RWPE2 (cell line): ENCODE measurements around the gene DSN1.

Experiments
- ATAC-seq: fragments of 200-7000 bp; cut with Tn5 transposase; 3 replicates; pipeline ENCODE4 v1.9.1; 2021; ENCODE audit warnings: low read depth
- DNase-seq: peaks from one replicate; pipeline ENCODE4 v3.0.0-alpha.2; 2020; ENCODE audit warnings: low spot score
- H3K27ac ChIP-seq: fragments of 450-650 bp; 2 replicates; pipeline ENCODE4 v1.5.1; 2017; ENCODE audit warnings: mild to moderate bottlenecking; ENCODE audit not compliant: poor library complexity, severe bottlenecking
- H3K27me3 ChIP-seq: fragments of 250-450 bp; sonication (Bioruptor Pico); 2 replicates; pipeline ENCODE4 v1.5.1; 2021; ENCODE audit warnings: mild to moderate bottlenecking, moderate library complexity; ENCODE audit not compliant: insufficient read depth, poor library complexity, severe bottlenecking
- H3K36me3 ChIP-seq: fragments of 250-450 bp; sonication (Bioruptor Pico); 2 replicates; pipeline ENCODE4 v1.5.1; 2020; ENCODE audit warnings: low read depth, mild to moderate bottlenecking, moderate library complexity
- H3K4me1 ChIP-seq: fragments of 250-450 bp; sonication (Bioruptor Pico); 2 replicates; pipeline ENCODE4 v1.5.1; 2021; ENCODE audit warnings: mild to moderate bottlenecking, moderate library complexity; ENCODE audit not compliant: insufficient read depth, poor library complexity, severe bottlenecking
- H3K4me3 ChIP-seq: fragments of 250-450 bp; sonication (Bioruptor Pico); 2 replicates; pipeline ENCODE4 v1.5.1; 2021; ENCODE audit warnings: mild to moderate bottlenecking, moderate library complexity; ENCODE audit not compliant: severe bottlenecking
- H3K9me3 ChIP-seq: fragments of 250-450 bp; sonication (Bioruptor Pico); 2 replicates; pipeline ENCODE4 v1.5.1; 2021; ENCODE audit warnings: mild to moderate bottlenecking, moderate library complexity; ENCODE audit not compliant: severe bottlenecking
- CTCF ChIP-seq: fragments of 450-650 bp; IDR thresholded peaks from one replicate; pipeline ENCODE4 v1.5.1; 2017; ENCODE audit warnings: mild to moderate bottlenecking, moderate library complexity; ENCODE audit not compliant: poor library complexity, severe bottlenecking

DSN1 gene

GRCh38 chr20:36717021-36717420 lies 56.5 kb downstream of the DSN1 start:
- no peak overlapping the region for H3K4me3 ChIP-seq
- no peak for DNase-seq
- no peak overlapping the region for H3K27ac ChIP-seq
- no peak for ATAC-seq
- H3K27me3 ChIP-seq = no peaks in the 10 kb centered on the region
- H3K4me1 ChIP-seq = no peaks in the 10 kb centered on the region
- no peak for TF ChIP-seq CTCF
- H3K36me3 ChIP-seq = peaks cover 13% of the 10 kb centered on the region
- H3K9me3 ChIP-seq = no peaks in the 10 kb centered on the region

- TF ChIP-seq CTCF = no peak
- no peak for DNase-seq
- no peak overlapping the region for H3K4me3 ChIP-seq
- no peaks in the 10 kb centered on the region; the same call in 1 of the 2 replicates for H3K36me3 ChIP-seq
- no peaks in the 10 kb centered on the region for H3K27me3 ChIP-seq
- no peaks in the 10 kb centered on the region for H3K9me3 ChIP-seq
- ATAC-seq = no peak
- H3K4me1 ChIP-seq = no peaks in the 10 kb centered on the region
- no peak overlapping the region for H3K27ac ChIP-seq
These were observed 60.8 kb downstream of the DSN1 start for GRCh38 chr20:36712775-36713174.

GRCh38 chr20:36709126-36709525 lies 64.4 kb downstream of the DSN1 start:
- no peak for DNase-seq
- Histone ChIP-seq H3K27me3 (no peaks in the 10 kb centered on the region), H3K4me3 (no peak overlapping the region), H3K36me3 (no peaks in the 10 kb centered on the region; the same call in 1 of the 2 replicates), H3K9me3 (no peaks in the 10 kb centered on the region), H3K4me1 (no peaks in the 10 kb centered on the region), H3K27ac (no peak overlapping the region)
- no peak for ATAC-seq
- TF ChIP-seq CTCF = no peak

GRCh38 chr20:36703530-36703929 lies 70.0 kb downstream of the DSN1 start:
- DNase-seq (no peak), ATAC-seq (no peak)
- Histone ChIP-seq H3K27ac (no peak overlapping the region), H3K4me3 (no peak overlapping the region), H3K9me3 (no peaks in the 10 kb centered on the region), H3K27me3 (no peaks in the 10 kb centered on the region), H3K4me1 (no peaks in the 10 kb centered on the region), H3K36me3 (no peaks in the 10 kb centered on the region; the same call in 1 of the 2 replicates)
- TF ChIP-seq CTCF = no peak
